ENCODE data around the gene SCN3B.

SCN3B gene

GRCh38 chr11:123601136-123601535 is 53.3 kb downstream of the SCN3B start:
- no peak overlapping the region for H2AFZ ChIP-seq (ENCODE audit: low read length, unreplicated experiment)
- no peaks in the 10 kb centered on the region for H3K4me1 ChIP-seq (ENCODE audit: control insufficient read depth, insufficient read depth, low read length, unreplicated experiment)
- H3K36me3 ChIP-seq (ENCODE audit: insufficient read depth, low read length): no peaks in the 10 kb centered on the region
- H3K79me2 ChIP-seq (ENCODE audit: control insufficient read depth, insufficient read depth, low read length, unreplicated experiment): no peaks in the 10 kb centered on the region
- no peaks in the 10 kb centered on the region for H3K27me3 ChIP-seq (ENCODE audit: insufficient read depth, low read length)
- no peak overlapping the region for H3K4me3 ChIP-seq (ENCODE audit: low read depth, low read length)
- no peak overlapping the region for H3K27ac ChIP-seq (ENCODE audit: low read depth, low read length)

- Histone ChIP-seq H3K27me3 (ENCODE audit: insufficient read depth, low read length) (no peaks in the 10 kb centered on the region), H3K36me3 (ENCODE audit: insufficient read depth, low read length) (no peaks in the 10 kb centered on the region), H3K4me3 (ENCODE audit: low read depth, low read length) (no peak overlapping the region), H3K79me2 (ENCODE audit: control insufficient read depth, insufficient read depth, low read length, unreplicated experiment) (no peaks in the 10 kb centered on the region), H3K4me1 (ENCODE audit: control insufficient read depth, insufficient read depth, low read length, unreplicated experiment) (no peaks in the 10 kb centered on the region), H2AFZ (ENCODE audit: low read length, unreplicated experiment) (no peak overlapping the region), H3K27ac (ENCODE audit: low read depth, low read length) (no peak overlapping the region)
Observed at GRCh38 chr11:123597859-123598258, 56.6 kb downstream of the SCN3B start.

GRCh38 chr11:123594921-123595320 is 59.5 kb downstream of the SCN3B start:
- Histone ChIP-seq H3K27ac (ENCODE audit: low read depth, low read length) (no peak overlapping the region), H3K27me3 (ENCODE audit: insufficient read depth, low read length) (no peaks in the 10 kb centered on the region)

GRCh38 chr11:123594188-123594901 is 60.1 kb downstream of the SCN3B start:
- Histone ChIP-seq H2AFZ (ENCODE audit: low read length, unreplicated experiment) (no peak overlapping the region), H3K27ac (ENCODE audit: low read depth, low read length) (no peak overlapping the region), H3K36me3 (ENCODE audit: insufficient read depth, low read length) (no peaks in the 10 kb centered on the region), H3K4me3 (ENCODE audit: low read depth, low read length) (no peak overlapping the region), H3K79me2 (ENCODE audit: control insufficient read depth, insufficient read depth, low read length, unreplicated experiment) (no peaks in the 10 kb centered on the region), H3K27me3 (ENCODE audit: insufficient read depth, low read length) (no peaks in the 10 kb centered on the region), H3K4me1 (ENCODE audit: control insufficient read depth, insufficient read depth, low read length, unreplicated experiment) (peaks cover 12% of the 10 kb centered on the region)

More at GRCh38 chr11:123594921-123595320, 59.5 kb downstream of the SCN3B start:
- H3K36me3 ChIP-seq (ENCODE audit: insufficient read depth, low read length): no peaks in the 10 kb centered on the region
- no peaks in the 10 kb centered on the region for H3K79me2 ChIP-seq (ENCODE audit: control insufficient read depth, insufficient read depth, low read length, unreplicated experiment)
- peaks cover 8% of the 10 kb centered on the region for H3K4me1 ChIP-seq (ENCODE audit: control insufficient read depth, insufficient read depth, low read length, unreplicated experiment)
- no peak overlapping the region for H3K4me3 ChIP-seq (ENCODE audit: low read depth, low read length)
- H2AFZ ChIP-seq (ENCODE audit: low read length, unreplicated experiment): no peak overlapping the region

GRCh38 chr11:123593570-123593969 is 60.9 kb downstream of the SCN3B start:
- Histone ChIP-seq H3K4me3 (ENCODE audit: low read depth, low read length) (no peak overlapping the region), H3K4me1 (ENCODE audit: control insufficient read depth, insufficient read depth, low read length, unreplicated experiment) (peaks cover 12% of the 10 kb centered on the region), H2AFZ (ENCODE audit: low read length, unreplicated experiment) (no peak overlapping the region), H3K27ac (ENCODE audit: low read depth, low read length) (no peak overlapping the region), H3K36me3 (ENCODE audit: insufficient read depth, low read length) (no peaks in the 10 kb centered on the region), H3K27me3 (ENCODE audit: insufficient read depth, low read length) (no peaks in the 10 kb centered on the region), H3K79me2 (ENCODE audit: control insufficient read depth, insufficient read depth, low read length, unreplicated experiment) (no peaks in the 10 kb centered on the region)

GRCh38 chr11:123590296-123590912 is 64.0 kb downstream of the SCN3B start:
- Histone ChIP-seq H3K4me1 (ENCODE audit: control insufficient read depth, insufficient read depth, low read length, unreplicated experiment) (peaks cover 12% of the 10 kb centered on the region), H3K79me2 (ENCODE audit: control insufficient read depth, insufficient read depth, low read length, unreplicated experiment) (no peaks in the 10 kb centered on the region), H2AFZ (ENCODE audit: low read length, unreplicated experiment) (no peak overlapping the region), H3K36me3 (ENCODE audit: insufficient read depth, low read length) (no peaks in the 10 kb centered on the region), H3K27ac (ENCODE audit: low read depth, low read length) (no peak overlapping the region), H3K27me3 (ENCODE audit: insufficient read depth, low read length) (no peaks in the 10 kb centered on the region), H3K4me3 (ENCODE audit: low read depth, low read length) (no peak overlapping the region)

- Histone ChIP-seq H3K4me1 (ENCODE audit: control insufficient read depth, insufficient read depth, low read length, unreplicated experiment) (peaks cover 12% of the 10 kb centered on the region), H3K27ac (ENCODE audit: low read depth, low read length) (no peak overlapping the region), H3K79me2 (ENCODE audit: control insufficient read depth, insufficient read depth, low read length, unreplicated experiment) (no peaks in the 10 kb centered on the region), H3K27me3 (ENCODE audit: insufficient read depth, low read length) (no peaks in the 10 kb centered on the region), H3K36me3 (ENCODE audit: insufficient read depth, low read length) (no peaks in the 10 kb centered on the region), H2AFZ (ENCODE audit: low read length, unreplicated experiment) (no peak overlapping the region), H3K4me3 (ENCODE audit: low read depth, low read length) (no peak overlapping the region)
Observed at GRCh38 chr11:123588864-123589262, 65.6 kb downstream of the SCN3B start.

- Histone ChIP-seq H3K27me3 (ENCODE audit: insufficient read depth, low read length) (no peaks in the 10 kb centered on the region), H2AFZ (ENCODE audit: low read length, unreplicated experiment) (no peak overlapping the region), H3K4me3 (ENCODE audit: low read depth, low read length) (no peak overlapping the region), H3K27ac (ENCODE audit: low read depth, low read length) (no peak overlapping the region), H3K4me1 (ENCODE audit: control insufficient read depth, insufficient read depth, low read length, unreplicated experiment) (peaks cover 12% of the 10 kb centered on the region), H3K36me3 (ENCODE audit: insufficient read depth, low read length) (no peaks in the 10 kb centered on the region), H3K79me2 (ENCODE audit: control insufficient read depth, insufficient read depth, low read length, unreplicated experiment) (no peaks in the 10 kb centered on the region)
Observed at GRCh38 chr11:123588117-123588863, 66.1 kb downstream of the SCN3B start.

GRCh38 chr11:123587559-123587958 is 66.9 kb downstream of the SCN3B start:
- Histone ChIP-seq H2AFZ (ENCODE audit: low read length, unreplicated experiment) (no peak overlapping the region), H3K27ac (ENCODE audit: low read depth, low read length) (no peak overlapping the region), H3K27me3 (ENCODE audit: insufficient read depth, low read length) (no peaks in the 10 kb centered on the region), H3K79me2 (ENCODE audit: control insufficient read depth, insufficient read depth, low read length, unreplicated experiment) (no peaks in the 10 kb centered on the region), H3K36me3 (ENCODE audit: insufficient read depth, low read length) (no peaks in the 10 kb centered on the region), H3K4me3 (ENCODE audit: low read depth, low read length) (no peak overlapping the region), H3K4me1 (ENCODE audit: control insufficient read depth, insufficient read depth, low read length, unreplicated experiment) (peaks cover 12% of the 10 kb centered on the region)

- no peak overlapping the region for H3K4me3 ChIP-seq (ENCODE audit: low read depth, low read length)
- H3K79me2 ChIP-seq (ENCODE audit: control insufficient read depth, insufficient read depth, low read length, unreplicated experiment): no peaks in the 10 kb centered on the region
- no peaks in the 10 kb centered on the region for H3K36me3 ChIP-seq (ENCODE audit: insufficient read depth, low read length)
- no peak overlapping the region for H2AFZ ChIP-seq (ENCODE audit: low read length, unreplicated experiment)
- H3K27ac ChIP-seq (ENCODE audit: low read depth, low read length): no peak overlapping the region
- peaks cover 12% of the 10 kb centered on the region for H3K4me1 ChIP-seq (ENCODE audit: control insufficient read depth, insufficient read depth, low read length, unreplicated experiment)
- H3K27me3 ChIP-seq (ENCODE audit: insufficient read depth, low read length): no peaks in the 10 kb centered on the region
Observed at GRCh38 chr11:123587044-123587443, 67.4 kb downstream of the SCN3B start.

Measured in ACC112 (cell line).